SK-N-SH (cell line): Measurements from ENCODE around the gene KRTAP9-8.
"Not testable (repeated sequence)": the region's sequence is repeated elsewhere in the genome, so short reads cannot be mapped to it uniquely, and the experiment has no call there.

Source experiments
- CTCF ChIP-seq: fragments of 200-600 bp; sonication (generic); IDR thresholded peaks from 2 replicates; pipeline ENCODE4 v1.6.1; 2017; ENCODE audit warnings: antibody characterized with exemption, mild to moderate bottlenecking, moderate library complexity
- USF2 ChIP-seq: fragments of 150-350 bp; IDR thresholded peaks from 2 replicates; pipeline ENCODE4 v1.6.1; 2017; ENCODE audit warnings: antibody characterized with exemption, low read length, low read depth, borderline replicate concordance

DNA sequence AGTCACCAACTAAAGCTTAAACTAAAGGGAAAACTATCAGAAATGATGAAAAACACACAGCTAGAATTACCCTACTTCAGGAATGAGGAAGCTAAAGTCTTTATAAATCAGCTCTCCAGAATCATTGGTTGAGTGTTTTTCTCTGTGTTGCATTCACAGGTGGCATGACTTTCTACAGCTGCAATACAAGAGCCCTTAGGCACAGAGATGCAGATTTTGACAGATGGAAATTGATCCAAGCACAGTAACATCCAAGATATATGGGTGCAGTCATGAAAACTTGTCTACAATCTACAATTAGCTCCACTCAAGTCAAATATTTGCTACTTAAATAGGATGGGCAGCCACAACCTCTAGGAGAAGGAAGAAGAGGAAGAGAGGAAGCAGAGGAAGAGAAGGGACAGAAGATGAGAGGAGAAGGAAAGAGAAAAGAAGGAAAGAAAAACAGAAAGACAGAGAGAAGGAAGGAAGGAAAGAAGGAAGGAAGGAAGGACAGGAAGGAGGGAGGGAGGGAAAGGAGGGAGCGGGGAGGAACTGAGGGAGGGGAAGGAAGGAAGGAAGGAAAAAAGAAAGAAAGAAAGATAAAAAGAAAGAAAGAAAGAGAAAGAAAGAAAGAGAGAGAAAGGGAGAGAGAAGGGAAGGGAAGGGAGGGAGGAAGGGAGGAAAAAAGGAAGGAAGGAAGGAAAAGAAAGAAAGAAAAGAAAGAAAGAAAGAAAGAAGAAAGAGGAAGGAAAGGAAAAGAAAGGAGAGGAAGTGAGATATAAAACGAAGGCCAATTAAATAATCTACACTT lies 9.4 kb downstream of the KRTAP9-8 start:
- TF ChIP-seq CTCF, USF2: not testable (repeated sequence)
